Measurements from ENCODE around the gene SPSB2. TPM values are rescaled to one million over a fixed set of nuclear protein-coding genes. Genes with fewer than 3 reads are reported as not detected.

The SPSB2 gene
- total RNA-seq, 1 experiment from 2014 or later: 9.2 TPM

DNA sequence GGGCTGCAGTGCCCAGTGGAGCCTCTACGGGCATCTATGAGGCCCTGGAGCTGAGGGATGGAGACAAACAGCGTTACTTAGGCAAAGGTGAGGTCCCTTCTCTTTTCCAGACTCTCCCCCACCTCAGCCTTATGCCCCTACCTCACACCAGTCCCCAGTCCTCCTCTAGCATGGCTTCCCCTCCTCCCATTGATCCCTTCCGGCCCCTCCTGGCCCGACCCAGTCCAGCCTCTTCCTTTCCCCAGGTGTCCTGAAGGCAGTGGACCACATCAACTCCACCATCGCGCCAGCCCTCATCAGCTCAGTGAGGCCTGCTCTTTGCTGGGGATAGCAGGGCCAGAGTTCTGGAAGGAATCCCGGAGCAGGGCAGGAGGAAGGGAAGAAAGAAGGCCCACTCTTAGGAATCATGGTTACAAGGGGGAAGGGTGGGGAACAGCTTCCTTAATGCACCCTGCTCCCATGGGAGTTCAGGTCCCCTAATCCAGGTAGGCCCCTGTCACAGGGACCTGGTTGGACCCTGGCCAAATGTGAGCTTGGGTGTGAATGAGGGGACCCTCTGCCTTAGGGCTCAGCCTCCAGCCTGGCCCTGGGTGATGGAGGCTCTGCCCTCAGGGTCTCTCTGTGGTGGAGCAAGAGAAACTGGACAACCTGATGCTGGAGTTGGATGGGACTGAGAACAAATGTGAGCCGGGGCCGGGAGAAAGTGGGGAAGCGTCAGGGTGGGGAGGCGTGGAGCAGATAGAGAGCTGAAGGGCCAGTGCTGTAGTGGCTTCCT, 43.5 kb upstream of the SPSB2 start:
- Histone ChIP-seq H3K4me3 (ENCODE audit: low read length) (no peak overlapping the region), H3K4me2 (ENCODE audit: low read length) (no peak overlapping the region)
- CTCF ChIA-PET: no interaction called here

DNA sequence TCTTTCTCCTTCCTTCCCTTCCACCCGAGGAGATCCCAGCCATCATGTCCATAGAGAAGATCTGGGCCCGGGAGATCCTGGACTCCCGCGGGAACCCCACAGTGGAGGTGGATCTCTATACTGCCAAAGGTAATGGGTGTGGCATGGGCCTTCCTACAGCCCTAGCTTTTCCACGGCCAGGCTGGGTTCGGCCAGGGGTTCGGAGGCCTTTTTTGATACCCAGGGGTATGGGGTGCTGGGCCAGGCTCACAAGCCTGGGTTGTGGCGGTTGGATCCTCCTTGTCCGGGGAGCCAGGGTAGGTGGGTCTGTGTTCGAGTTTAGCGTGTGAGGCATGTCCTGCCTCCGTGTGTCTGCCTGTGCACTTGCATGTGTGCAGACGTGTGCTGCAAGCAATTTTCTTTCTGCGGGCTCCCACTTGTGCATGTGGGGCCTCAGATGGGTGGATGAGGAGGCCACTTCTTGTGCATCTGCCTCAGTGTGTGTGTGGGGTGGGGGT, 42.7 kb upstream of the SPSB2 start:
- peak overlapping the region; percentile 95 for H3K4me2 ChIP-seq (ENCODE audit: low read length)
- no peaks in the 10 kb centered on the region for H3F3A ChIP-seq (ENCODE audit: low read length, unreplicated experiment)
- CTCF ChIA-PET: no interaction called here
- no peak overlapping the region for H3K9ac ChIP-seq (ENCODE audit: low read length)
- no peak overlapping the region for H2AFZ ChIP-seq (ENCODE audit: low read length)
- H3K27ac ChIP-seq (ENCODE audit: low read length): no peak overlapping the region
- H3K79me2 ChIP-seq (ENCODE audit: low read length): peaks cover 15% of the 10 kb centered on the region
- ATAC-seq: no peak
- no peak for DNase-seq
- TF ChIP-seq EZH2 (IDR thresholded peaks at IDR 0.05; ENCODE audit: low read length, unreplicated experiment): no peak
- TF ChIP-seq, protein P1, sequence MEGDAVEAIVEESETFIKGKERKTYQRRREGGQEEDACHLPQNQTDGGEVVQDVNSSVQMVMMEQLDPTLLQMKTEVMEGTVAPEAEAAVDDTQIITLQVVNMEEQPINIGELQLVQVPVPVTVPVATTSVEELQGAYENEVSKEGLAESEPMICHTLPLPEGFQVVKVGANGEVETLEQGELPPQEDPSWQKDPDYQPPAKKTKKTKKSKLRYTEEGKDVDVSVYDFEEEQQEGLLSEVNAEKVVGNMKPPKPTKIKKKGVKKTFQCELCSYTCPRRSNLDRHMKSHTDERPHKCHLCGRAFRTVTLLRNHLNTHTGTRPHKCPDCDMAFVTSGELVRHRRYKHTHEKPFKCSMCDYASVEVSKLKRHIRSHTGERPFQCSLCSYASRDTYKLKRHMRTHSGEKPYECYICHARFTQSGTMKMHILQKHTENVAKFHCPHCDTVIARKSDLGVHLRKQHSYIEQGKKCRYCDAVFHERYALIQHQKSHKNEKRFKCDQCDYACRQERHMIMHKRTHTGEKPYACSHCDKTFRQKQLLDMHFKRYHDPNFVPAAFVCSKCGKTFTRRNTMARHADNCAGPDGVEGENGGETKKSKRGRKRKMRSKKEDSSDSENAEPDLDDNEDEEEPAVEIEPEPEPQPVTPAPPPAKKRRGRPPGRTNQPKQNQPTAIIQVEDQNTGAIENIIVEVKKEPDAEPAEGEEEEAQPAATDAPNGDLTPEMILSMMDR (conservative IDR thresholded peaks at IDR 0.05; ENCODE audit: low read depth, low read length): no peak
- TF ChIP-seq EZH2phosphoT487 (IDR thresholded peaks at IDR 0.05; ENCODE audit: borderline replicate concordance, low read length): no peak
- no peaks in the 10 kb centered on the region for H3K27me3 ChIP-seq (ENCODE audit: low read length)
- 0 out of 2 replicates have a peak, but pooled peaks cover 4% of the 10 kb centered on the region for H3K4me1 ChIP-seq (ENCODE audit: insufficient read depth, low read length)
- no peaks in the 10 kb centered on the region for H4K20me1 ChIP-seq (ENCODE audit: low read length)
- H3K9me2 ChIP-seq (replicated peaks; ENCODE audit: low read length): no peaks in the 10 kb centered on the region
- intact Hi-C loops (cut with micrococcal nuclease): no loop called here
- BruUV-seq (replicated peaks): no TSS peak
- POLR2A ChIA-PET (ENCODE audit: unreplicated experiment): no interaction called here
- no peaks in the 10 kb centered on the region for H3K9me3 ChIP-seq (ENCODE audit: low read length)
- no peaks in the 10 kb centered on the region for H3K36me3 ChIP-seq (ENCODE audit: low read depth, low read length)
- H3K4me3 ChIP-seq (ENCODE audit: low read length): peak overlapping the region; percentile 75; the same call in 1 of the 2 replicates

More for the DNA sequence above, 43.5 kb upstream of the SPSB2 start:
- no peak overlapping the region for H3K9ac ChIP-seq (ENCODE audit: low read length)
- H2AFZ ChIP-seq (ENCODE audit: low read length): no peak overlapping the region
- H3K36me3 ChIP-seq (ENCODE audit: low read depth, low read length): no peaks in the 10 kb centered on the region
- H3K4me1 ChIP-seq (ENCODE audit: insufficient read depth, low read length): 0 out of 2 replicates have a peak, but pooled peaks cover 4% of the 10 kb centered on the region
- no peaks in the 10 kb centered on the region for H3K9me2 ChIP-seq (replicated peaks; ENCODE audit: low read length)
- ATAC-seq: no peak
- no peaks in the 10 kb centered on the region for H4K20me1 ChIP-seq (ENCODE audit: low read length)
- TF ChIP-seq, protein P1 (conservative IDR thresholded peaks at IDR 0.05; ENCODE audit: low read depth, low read length): no peak
- TF ChIP-seq EZH2 (IDR thresholded peaks at IDR 0.05; ENCODE audit: low read length, unreplicated experiment) (no peak), EZH2phosphoT487 (IDR thresholded peaks at IDR 0.05; ENCODE audit: borderline replicate concordance, low read length) (no peak)
- no peaks in the 10 kb centered on the region for H3K27me3 ChIP-seq (ENCODE audit: low read length)
- BruUV-seq (replicated peaks): no TSS peak
- POLR2A ChIA-PET (ENCODE audit: unreplicated experiment): interaction anchor here (0.7 kb wide), 1 partner anchor 25 kb away, joined by 3 read pairs; no protein-coding TSS in a partner anchor
- no peaks in the 10 kb centered on the region for H3F3A ChIP-seq (ENCODE audit: low read length, unreplicated experiment)
- peaks cover 15% of the 10 kb centered on the region for H3K79me2 ChIP-seq (ENCODE audit: low read length)
- no peaks in the 10 kb centered on the region for H3K9me3 ChIP-seq (ENCODE audit: low read length)
- DNase-seq: no peak
- H3K27ac ChIP-seq (ENCODE audit: low read length): no peak overlapping the region
- intact Hi-C loops (cut with micrococcal nuclease): no loop called here

Measured in PC-3 (cell line).